ENCODE measurements around the gene LILRB1.
"Not testable (repeated sequence)": the region's sequence is repeated elsewhere in the genome, so short reads cannot be mapped to it uniquely, and the experiment has no call there.

The LILRB1 gene

GRCh38 chr19:54667217-54667616 lies 36.9 kb downstream of the LILRB1 start:
- no peak for DNase-seq

GRCh38 chr19:54668353-54668752 lies 38.1 kb downstream of the LILRB1 start:
- no peak for DNase-seq

GRCh38 chr19:54670576-54671357 lies 40.5 kb downstream of the LILRB1 start:
- DNase-seq = no peak

DNA sequence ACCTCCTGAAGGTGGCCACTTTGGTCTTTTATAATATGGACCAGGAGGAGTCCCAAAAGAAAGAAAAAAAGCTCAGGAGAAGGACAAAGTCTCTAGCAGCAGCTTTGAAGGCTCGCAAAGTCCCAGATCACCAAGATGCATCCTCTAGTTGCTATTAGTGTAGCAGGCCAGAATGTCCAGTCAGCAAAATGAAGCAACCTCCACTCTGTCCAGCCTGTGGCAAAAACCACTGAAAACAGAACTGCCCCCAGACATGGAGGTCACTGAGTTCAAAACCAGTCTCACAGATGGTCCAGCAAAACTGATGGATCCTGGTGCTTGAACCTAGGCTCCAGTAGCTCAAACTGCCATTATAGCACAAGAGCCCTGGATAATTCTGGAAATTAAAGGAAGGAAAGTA lies 42.9 kb downstream of the LILRB1 start:
- no peak for DNase-seq

DNA sequence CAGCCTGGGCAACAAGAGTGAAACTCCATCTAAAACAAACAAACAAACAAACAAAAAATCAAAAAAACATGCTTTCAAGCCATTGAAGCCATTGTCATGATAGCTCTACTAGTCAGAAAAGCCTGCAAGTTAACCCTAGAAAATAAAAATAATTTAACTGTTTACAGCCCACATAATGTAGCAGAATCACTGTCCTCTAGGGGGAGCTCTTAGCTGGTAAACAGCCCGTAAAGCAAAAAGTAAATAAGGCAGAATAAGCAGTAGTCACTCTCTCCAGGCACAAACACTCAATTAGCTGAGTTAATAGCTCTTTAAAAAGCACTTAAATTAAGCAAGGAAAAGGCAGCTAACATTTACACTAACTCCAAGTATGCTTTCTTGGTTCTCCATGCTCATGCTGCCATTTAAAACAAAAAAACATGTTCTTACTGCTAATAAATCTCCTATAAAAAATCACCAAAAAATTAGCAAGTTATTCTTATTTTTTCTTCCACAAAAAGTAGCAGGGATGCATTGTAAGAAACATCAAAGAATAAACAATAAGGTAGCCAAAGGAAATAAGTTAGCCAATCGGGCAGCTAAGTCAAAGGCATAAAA lies 43.8 kb downstream of the LILRB1 start:
- DNase-seq = peak; percentile 33

GRCh38 chr19:54676210-54676834 lies 46.0 kb downstream of the LILRB1 start:
- DNase-seq = peak; percentile 28

DNA sequence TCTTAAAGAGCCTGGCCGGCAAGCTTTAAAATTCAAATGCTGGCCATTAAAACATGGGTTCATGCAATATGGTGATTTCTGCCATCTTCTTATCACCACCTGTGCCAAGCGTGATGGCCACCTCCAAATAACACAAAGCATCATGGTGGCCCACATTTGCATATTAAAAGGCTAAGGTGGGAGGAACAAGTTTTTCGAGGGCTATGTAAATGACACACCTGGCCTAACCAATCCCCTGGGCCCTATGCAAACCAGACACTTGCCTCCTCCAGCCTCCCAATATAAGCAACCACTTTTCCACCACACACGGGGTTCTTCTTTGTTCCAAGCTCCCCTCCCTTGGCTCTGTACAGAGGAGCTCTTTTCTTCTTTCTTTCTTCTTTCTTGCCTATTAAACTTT lies 46.9 kb downstream of the LILRB1 start:
- no peak for DNase-seq

DNA sequence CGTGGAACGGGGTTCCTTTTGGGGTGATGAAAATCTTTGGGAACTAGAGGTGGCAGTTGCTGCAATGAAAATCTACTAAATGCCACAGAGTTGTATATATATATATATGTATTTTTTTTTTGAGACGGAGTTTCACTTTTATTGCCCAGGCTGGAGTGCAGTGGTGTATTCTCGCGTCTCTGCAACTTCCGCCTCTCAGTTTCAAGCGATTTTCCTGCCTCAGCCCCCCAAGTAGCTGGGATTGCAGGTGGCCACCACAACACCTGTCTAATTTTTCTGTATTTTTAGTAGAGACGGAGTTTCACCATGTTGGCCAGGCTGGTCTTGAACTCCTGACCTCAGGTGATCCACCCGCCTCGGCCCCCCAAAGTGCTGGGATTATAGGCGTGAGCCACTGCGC lies 51.3 kb downstream of the LILRB1 start:
- not testable (repeated sequence) for DNase-seq

- DNase-seq = no peak
Measured at GRCh38 chr19:54682306-54682856, 52.1 kb downstream of the LILRB1 start.

DNA sequence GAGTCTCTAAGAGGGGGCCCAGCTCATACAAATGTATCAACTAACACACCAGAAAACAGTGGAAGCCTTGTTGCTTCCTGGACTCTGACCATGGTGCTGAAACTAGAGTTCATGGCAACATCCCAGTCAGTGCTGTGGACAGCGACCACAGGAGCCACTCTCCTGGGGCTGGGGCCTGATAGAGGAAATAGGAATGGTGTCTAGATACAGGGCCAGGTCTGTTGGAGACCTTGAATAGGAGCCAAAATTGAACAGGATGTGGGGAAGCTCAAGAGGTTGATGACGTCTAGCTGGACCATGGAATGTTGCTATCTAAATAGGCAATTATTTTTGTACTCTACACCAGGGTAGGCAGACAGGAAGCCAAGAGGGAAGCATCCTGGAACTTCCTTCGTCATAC lies 54.2 kb downstream of the LILRB1 start:
- no peak for DNase-seq
